Stimulated activated memory B cell treated with anti-CD40 and anti-IgM and Interleukin-4, amounts not matched to agents 10 μg/mL and 1 μg/mL and 100 μg/mL, for 72 hours (primary cell): ENCODE measurements around the gene ACOD1.
"Not testable (repeated sequence)": the region's sequence is repeated elsewhere in the genome, so short reads cannot be mapped to it uniquely, and the experiment has no call there.

Experiments
- ATAC-seq: fragments of 150-1000 bp; cut with Tn5 transposase; 2 replicates; pipeline ENCODE4 v1.10.0; 2021
- H3K27ac Mint-ChIP-seq: one replicate; pipeline ENCODE4 v1.8.0; 2022; ENCODE audit warnings: mild to moderate bottlenecking, mixed read lengths
- H3K27me3 Mint-ChIP-seq: one replicate; pipeline ENCODE4 v1.8.0; 2022; ENCODE audit warnings: mixed read lengths
- H3K36me3 Mint-ChIP-seq: one replicate; pipeline ENCODE4 v1.8.0; 2022; ENCODE audit warnings: mixed read lengths
- H3K4me1 Mint-ChIP-seq: one replicate; pipeline ENCODE4 v1.8.0; 2022; ENCODE audit warnings: mixed read lengths
- H3K4me3 Mint-ChIP-seq: one replicate; pipeline ENCODE4 v1.8.0; 2022; ENCODE audit warnings: mild to moderate bottlenecking, moderate library complexity, mixed read lengths
- H3K9me3 Mint-ChIP-seq: one replicate; pipeline ENCODE4 v1.8.0; 2022; ENCODE audit warnings: mixed read lengths

Gene ACOD1

GRCh38 chr13:76936763-76937162 lies 11.5 kb upstream of the ACOD1 start:
- Mint-ChIP-seq H3K27ac (no peak overlapping the region), H3K4me1 (no peaks in the 10 kb centered on the region), H3K36me3 (no peaks in the 10 kb centered on the region), H3K27me3 (peaks cover 30% of the 10 kb centered on the region), H3K4me3 (no peak overlapping the region), H3K9me3 (peaks cover 3% of the 10 kb centered on the region)
- ATAC-seq, result no peak

GRCh38 chr13:76937281-76937820 lies 11.0 kb upstream of the ACOD1 start:
- peaks cover 3% of the 10 kb centered on the region for H3K9me3 Mint-ChIP-seq

DNA sequence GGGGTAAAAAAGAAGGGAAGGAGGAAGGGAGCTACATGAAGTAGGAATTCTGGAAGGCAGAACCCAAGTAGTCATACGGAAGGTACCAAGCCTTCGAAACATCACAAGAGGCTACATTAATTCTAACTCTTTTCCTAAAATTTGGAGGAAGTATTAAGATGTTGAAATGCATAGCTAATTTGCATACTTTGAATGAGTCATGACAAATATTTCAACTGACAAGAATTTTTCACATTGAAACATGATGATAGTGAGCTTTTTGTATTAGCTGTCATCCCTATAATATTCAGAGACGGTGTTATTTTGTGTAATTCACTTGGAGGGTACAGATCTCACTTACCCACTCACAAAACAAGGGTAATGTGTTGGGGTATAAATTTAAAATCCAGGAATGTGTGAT lies 9.1 kb upstream of the ACOD1 start:
- peaks cover 3% of the 10 kb centered on the region for H3K9me3 Mint-ChIP-seq
- no peaks in the 10 kb centered on the region for H3K36me3 Mint-ChIP-seq
- no peak overlapping the region for H3K4me3 Mint-ChIP-seq
- ATAC-seq, result no peak
- peaks cover 7% of the 10 kb centered on the region for H3K4me1 Mint-ChIP-seq
- no peak overlapping the region for H3K27ac Mint-ChIP-seq
- H3K27me3 Mint-ChIP-seq, result peaks cover 30% of the 10 kb centered on the region

More at GRCh38 chr13:76937281-76937820, 11.0 kb upstream of the ACOD1 start:
- H3K4me3 Mint-ChIP-seq, result no peak overlapping the region
- H3K4me1 Mint-ChIP-seq, result peaks cover 4% of the 10 kb centered on the region
- H3K27me3 Mint-ChIP-seq, result peaks cover 30% of the 10 kb centered on the region
- H3K27ac Mint-ChIP-seq, result no peak overlapping the region
- no peaks in the 10 kb centered on the region for H3K36me3 Mint-ChIP-seq
- ATAC-seq, result no peak

GRCh38 chr13:76942363-76942762 lies 5.9 kb upstream of the ACOD1 start:
- peaks cover 7% of the 10 kb centered on the region for H3K4me1 Mint-ChIP-seq
- ATAC-seq, result peak; percentile 47

GRCh38 chr13:76943646-76944045 lies 4.7 kb upstream of the ACOD1 start:
- Mint-ChIP-seq H3K27me3 (peaks cover 30% of the 10 kb centered on the region), H3K9me3 (peaks cover 6% of the 10 kb centered on the region), H3K36me3 (no peaks in the 10 kb centered on the region), H3K27ac (no peak overlapping the region), H3K4me1 (peaks cover 7% of the 10 kb centered on the region), H3K4me3 (no peak overlapping the region)
- ATAC-seq, result no peak

More at GRCh38 chr13:76942363-76942762, 5.9 kb upstream of the ACOD1 start:
- H3K9me3 Mint-ChIP-seq, result peaks cover 6% of the 10 kb centered on the region
- no peak overlapping the region for H3K27ac Mint-ChIP-seq
- peaks cover 30% of the 10 kb centered on the region for H3K27me3 Mint-ChIP-seq
- H3K36me3 Mint-ChIP-seq, result no peaks in the 10 kb centered on the region
- H3K4me3 Mint-ChIP-seq, result no peak overlapping the region

DNA sequence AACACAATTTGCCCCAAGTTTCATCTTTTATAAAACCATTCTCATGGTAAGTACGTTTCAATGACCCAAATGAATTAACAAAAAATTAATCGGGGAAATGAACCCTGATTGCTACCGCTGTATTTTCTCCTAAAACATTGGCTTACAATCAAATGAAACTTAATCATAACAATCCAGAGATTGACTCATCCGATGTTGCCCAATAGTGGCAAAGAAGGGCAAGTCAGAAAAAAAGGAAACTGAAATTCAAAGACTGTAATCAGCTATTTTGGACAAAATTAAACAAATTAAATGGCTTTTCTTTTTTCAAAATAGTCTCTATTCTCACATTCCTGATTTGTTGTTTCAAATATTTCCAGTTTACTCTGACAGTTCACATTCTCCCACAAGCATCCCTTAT lies 3.9 kb upstream of the ACOD1 start:
- Mint-ChIP-seq H3K4me1 (peaks cover 7% of the 10 kb centered on the region), H3K9me3 (peaks cover 6% of the 10 kb centered on the region), H3K4me3 (no peak overlapping the region), H3K36me3 (no peaks in the 10 kb centered on the region), H3K27ac (no peak overlapping the region), H3K27me3 (peaks cover 22% of the 10 kb centered on the region)
- no peak for ATAC-seq

DNA sequence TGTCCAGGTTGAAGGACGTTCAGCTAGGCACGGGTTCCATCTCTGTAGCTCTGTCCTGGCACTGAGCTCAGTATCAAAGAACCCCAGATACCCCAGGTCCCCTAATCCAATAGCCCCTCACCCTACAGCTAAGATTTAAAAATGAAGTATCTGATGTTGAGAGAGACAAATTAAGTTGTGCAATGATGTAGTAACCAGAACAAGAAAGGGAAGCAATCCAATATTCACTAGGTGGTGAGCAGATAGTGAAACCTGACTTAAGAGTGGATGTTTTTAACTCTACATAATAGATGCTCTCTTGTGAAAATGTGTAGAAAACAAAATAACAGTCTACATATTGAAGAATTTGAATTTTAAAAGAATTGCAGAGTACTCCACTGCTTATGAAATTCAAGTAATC lies 1.8 kb downstream of the ACOD1 start:
- no peak for ATAC-seq
- peaks cover 9% of the 10 kb centered on the region for H3K27me3 Mint-ChIP-seq

DNA sequence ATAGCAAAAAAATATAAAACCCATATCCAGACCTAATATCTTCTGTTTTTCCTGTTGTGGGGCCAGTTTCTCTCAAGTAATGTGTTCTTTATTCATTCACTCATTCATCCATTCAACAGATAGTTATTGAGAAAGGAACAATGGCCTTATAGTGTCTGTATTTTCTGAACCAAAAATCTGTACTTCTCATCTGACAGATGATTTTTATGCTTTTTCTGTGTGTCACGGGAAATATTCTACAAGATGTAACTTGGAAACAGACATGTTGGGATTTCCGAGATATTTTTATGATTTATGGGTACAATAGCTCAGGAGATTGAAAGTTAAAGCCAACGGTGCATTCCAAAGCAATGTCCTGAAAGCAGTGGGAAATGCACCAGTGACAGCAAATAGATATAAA lies 5.7 kb downstream of the ACOD1 start:
- no peak overlapping the region for H3K4me3 Mint-ChIP-seq
- no peaks in the 10 kb centered on the region for H3K4me1 Mint-ChIP-seq
- peaks cover 22% of the 10 kb centered on the region for H3K27me3 Mint-ChIP-seq
- no peaks in the 10 kb centered on the region for H3K36me3 Mint-ChIP-seq
- H3K27ac Mint-ChIP-seq, result no peak overlapping the region
- no peaks in the 10 kb centered on the region for H3K9me3 Mint-ChIP-seq
- ATAC-seq, result no peak

More for the DNA sequence above, 1.8 kb downstream of the ACOD1 start:
- H3K27ac Mint-ChIP-seq, result no peak overlapping the region
- no peaks in the 10 kb centered on the region for H3K4me1 Mint-ChIP-seq
- no peak overlapping the region for H3K4me3 Mint-ChIP-seq
- H3K9me3 Mint-ChIP-seq, result peaks cover 6% of the 10 kb centered on the region
- no peaks in the 10 kb centered on the region for H3K36me3 Mint-ChIP-seq

DNA sequence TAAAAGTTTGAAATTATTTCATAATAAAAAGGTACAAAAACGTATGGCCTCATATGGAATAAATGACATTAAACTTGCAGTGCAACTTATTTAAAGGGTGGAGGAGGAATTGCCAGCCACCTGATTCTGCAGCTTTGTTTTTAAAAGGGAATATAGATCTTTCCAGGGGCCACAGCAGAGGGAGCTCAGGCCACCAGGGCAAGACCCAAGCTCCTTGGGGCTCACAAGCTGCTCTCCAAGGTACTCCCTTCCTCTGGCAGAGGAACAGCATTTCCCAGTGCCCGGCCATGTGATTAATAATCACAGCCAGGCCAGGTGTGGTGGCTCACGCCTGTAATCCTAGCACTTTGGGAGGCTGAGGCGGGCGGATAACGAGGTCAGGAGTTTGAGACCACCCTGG lies 6.2 kb downstream of the ACOD1 start:
- peaks cover 22% of the 10 kb centered on the region for H3K27me3 Mint-ChIP-seq
- H3K36me3 Mint-ChIP-seq, result no peaks in the 10 kb centered on the region
- no peaks in the 10 kb centered on the region for H3K9me3 Mint-ChIP-seq
- ATAC-seq, result no peak
- no peak overlapping the region for H3K4me3 Mint-ChIP-seq
- H3K27ac Mint-ChIP-seq, result no peak overlapping the region
- no peaks in the 10 kb centered on the region for H3K4me1 Mint-ChIP-seq

GRCh38 chr13:76955193-76955592 lies 6.9 kb downstream of the ACOD1 start:
- H3K36me3 Mint-ChIP-seq, result no peaks in the 10 kb centered on the region
- peaks cover 1% of the 10 kb centered on the region for H3K9me3 Mint-ChIP-seq
- no peak for ATAC-seq
- no peaks in the 10 kb centered on the region for H3K4me1 Mint-ChIP-seq
- H3K4me3 Mint-ChIP-seq, result no peak overlapping the region
- peaks cover 22% of the 10 kb centered on the region for H3K27me3 Mint-ChIP-seq
- H3K27ac Mint-ChIP-seq, result no peak overlapping the region

DNA sequence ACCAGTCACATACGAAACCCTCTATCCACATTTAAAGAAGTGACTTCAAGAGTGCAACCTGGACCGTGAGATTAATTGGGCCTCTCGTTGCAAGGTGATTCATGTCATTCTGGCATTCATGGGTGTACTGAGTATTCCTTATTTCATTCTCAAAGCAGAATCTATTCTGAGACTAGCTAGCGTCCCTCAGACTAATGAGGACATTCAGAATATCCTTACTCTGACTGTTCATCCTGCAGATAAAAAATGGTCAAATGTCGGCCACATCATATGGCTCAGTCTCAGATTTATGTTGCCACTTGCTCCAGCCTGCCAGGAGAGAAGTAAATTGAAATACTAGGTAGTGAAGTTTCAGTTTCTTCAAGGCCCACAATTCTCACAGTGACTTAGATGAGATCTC lies 7.3 kb downstream of the ACOD1 start:
- H3K36me3 Mint-ChIP-seq, result peaks cover 4% of the 10 kb centered on the region
- H3K27me3 Mint-ChIP-seq, result peaks cover 18% of the 10 kb centered on the region
- ATAC-seq, result no peak
- no peak overlapping the region for H3K27ac Mint-ChIP-seq
- no peaks in the 10 kb centered on the region for H3K4me1 Mint-ChIP-seq
- H3K4me3 Mint-ChIP-seq, result no peak overlapping the region
- peaks cover 6% of the 10 kb centered on the region for H3K9me3 Mint-ChIP-seq

DNA sequence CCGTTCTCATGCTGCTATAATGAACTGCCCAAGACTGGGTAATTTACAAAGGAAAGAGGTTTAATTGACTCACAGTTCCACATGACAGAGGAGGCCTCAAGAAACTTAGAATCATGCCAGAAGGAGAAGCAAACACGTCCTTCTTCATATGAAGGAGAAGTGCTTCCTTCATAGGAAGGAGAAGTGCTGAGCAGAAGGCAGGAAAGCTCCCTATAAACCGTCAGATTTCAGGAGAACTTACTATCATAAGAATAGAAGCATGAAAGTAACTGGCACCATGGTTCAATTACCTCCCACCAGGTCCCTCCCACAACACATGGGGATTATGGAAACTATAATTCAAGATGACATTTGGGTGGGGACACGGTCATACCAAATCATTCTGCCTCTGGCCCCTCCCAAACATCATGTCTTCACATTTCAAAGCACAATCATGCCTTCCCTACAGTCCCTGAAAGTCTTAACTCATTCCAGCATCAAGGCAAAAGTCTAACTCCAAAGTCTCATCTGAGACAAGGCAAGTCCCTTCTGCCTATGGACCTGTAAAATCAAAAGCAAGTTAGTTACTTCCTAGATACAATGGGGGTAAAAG lies 10.6 kb downstream of the ACOD1 start:
- ATAC-seq, result no peak
- no peaks in the 10 kb centered on the region for H3K4me1 Mint-ChIP-seq
- peaks cover 13% of the 10 kb centered on the region for H3K27me3 Mint-ChIP-seq
- H3K27ac Mint-ChIP-seq, result no peak overlapping the region
- H3K9me3 Mint-ChIP-seq, result peaks cover 9% of the 10 kb centered on the region
- no peak overlapping the region for H3K4me3 Mint-ChIP-seq
- H3K36me3 Mint-ChIP-seq, result peaks cover 5% of the 10 kb centered on the region

DNA sequence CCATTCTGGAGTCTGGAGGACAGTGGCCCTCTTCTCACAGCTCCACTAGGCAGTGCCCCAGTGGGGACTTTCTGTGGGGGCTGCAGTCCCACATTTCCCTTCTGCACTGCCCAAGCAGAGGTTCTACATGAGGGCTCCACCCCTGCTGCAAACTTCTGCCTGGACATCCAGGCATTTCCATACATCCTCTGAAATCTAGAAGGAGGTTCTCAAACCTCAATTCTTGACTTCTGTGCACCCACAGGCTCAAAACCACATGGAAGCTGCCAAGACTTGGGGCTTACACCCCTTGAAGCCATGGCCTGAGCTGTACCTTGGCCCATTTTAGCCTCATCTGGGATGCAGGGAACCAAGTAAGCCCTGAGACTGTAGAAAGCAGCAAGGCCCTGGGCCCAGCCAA lies 11.4 kb downstream of the ACOD1 start:
- not testable (repeated sequence) for H3K9me3 Mint-ChIP-seq, H3K4me3 Mint-ChIP-seq, ATAC-seq, H3K27ac Mint-ChIP-seq, H3K36me3 Mint-ChIP-seq, H3K4me1 Mint-ChIP-seq
- peaks cover 13% of the 10 kb centered on the region for H3K27me3 Mint-ChIP-seq

DNA sequence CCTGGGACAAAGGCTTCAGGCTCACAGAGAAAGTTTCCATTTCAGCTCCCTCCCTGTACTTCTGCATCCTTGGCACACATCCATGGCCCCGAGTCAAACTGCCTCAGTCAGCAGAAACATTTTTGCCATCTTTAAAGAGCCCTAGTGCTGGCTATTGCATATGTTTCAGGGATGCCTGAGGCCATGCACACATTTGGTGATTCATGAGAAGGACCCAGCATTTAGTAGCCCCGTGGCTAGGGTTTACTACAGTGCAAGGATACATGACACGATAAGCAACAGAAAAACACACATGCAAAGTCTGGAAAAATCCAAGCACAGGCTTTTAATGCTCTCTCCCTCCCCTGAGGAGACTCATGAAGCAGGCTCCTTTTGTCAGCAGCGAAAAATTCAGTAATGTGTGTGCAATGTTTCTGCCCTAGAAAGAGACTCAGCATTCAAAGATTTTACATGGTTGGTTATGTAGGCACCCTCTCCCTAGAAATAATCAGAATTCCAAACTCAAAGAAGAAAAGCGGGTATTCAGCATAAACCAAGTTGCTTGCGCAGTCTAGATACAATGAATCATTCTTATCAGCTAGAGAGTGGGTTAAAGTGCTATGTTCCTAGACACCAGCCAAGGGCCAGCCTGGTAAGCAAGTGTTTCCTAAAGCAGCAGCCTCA lies 17.6 kb downstream of the ACOD1 start:
- Mint-ChIP-seq H3K4me1 (no peaks in the 10 kb centered on the region), H3K27ac (no peak overlapping the region), H3K27me3 (peaks cover 44% of the 10 kb centered on the region), H3K36me3 (no peaks in the 10 kb centered on the region), H3K9me3 (peaks cover under 1% of the 10 kb centered on the region), H3K4me3 (no peak overlapping the region)
- ATAC-seq, result no peak

DNA sequence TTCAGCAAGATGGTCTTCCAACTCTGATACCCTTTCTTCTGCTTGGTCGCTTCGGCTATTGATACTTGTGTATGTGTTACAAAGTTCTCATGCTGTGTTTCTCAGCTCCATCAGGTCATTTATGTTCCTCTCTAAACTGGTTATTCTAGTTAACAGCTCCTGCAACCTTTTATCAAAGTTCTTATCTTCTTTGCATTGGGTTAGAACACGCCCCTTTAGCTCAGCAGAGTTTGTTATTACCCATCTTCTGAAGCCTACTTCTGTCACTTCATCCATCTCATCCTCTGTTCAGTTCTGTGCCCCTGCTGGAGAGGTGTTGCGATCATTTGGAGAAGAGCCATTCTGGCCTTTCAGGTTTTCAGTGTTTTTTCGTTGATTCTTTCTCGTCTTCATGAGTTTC lies 18.7 kb downstream of the ACOD1 start:
- Mint-ChIP-seq H3K27me3 (peaks cover 55% of the 10 kb centered on the region), H3K27ac (no peak overlapping the region), H3K36me3 (no peaks in the 10 kb centered on the region), H3K4me1 (peaks cover 1% of the 10 kb centered on the region), H3K9me3 (no peaks in the 10 kb centered on the region), H3K4me3 (no peak overlapping the region)
- ATAC-seq, result no peak

GRCh38 chr13:76968041-76968440 lies 19.7 kb downstream of the ACOD1 start:
- Mint-ChIP-seq H3K27me3 (peaks cover 65% of the 10 kb centered on the region), H3K4me1 (peaks cover 9% of the 10 kb centered on the region), H3K27ac (no peak overlapping the region), H3K36me3 (no peaks in the 10 kb centered on the region), H3K9me3 (no peaks in the 10 kb centered on the region), H3K4me3 (no peak overlapping the region)
- no peak for ATAC-seq
